HepG2 (cell line): Measurements from ENCODE around the gene USP32. TPM values are rescaled to one million over a fixed set of nuclear protein-coding genes. Genes with fewer than 3 reads are reported as not detected.

Experiments used
- ATAC-seq: fragments of 200-7000 bp; cut with Tn5 transposase; 3 replicates; pipeline ENCODE4 v1.9.1; 2020; ENCODE audit warnings: mild to moderate bottlenecking, moderate library complexity
- BruUV-seq: library from RNA; stranded (reverse); fragments of 400-500 nt; replicated peaks from 2 replicates; lab custom pipeline; 2021; lab: Mats Ljungman, UMichigan
- CTCF ChIA-PET: fragments of 300-600 bp; formaldehyde crosslinking; extraction: SDS; loops from one replicate; lab custom pipeline; 2021; ENCODE audit warnings: low total read pairs, inconsistent platforms, low intra/inter-chr PET ratio; lab: Yijun Ruan, JAX
- POLR2A ChIA-PET: fragments of 350-600 bp; sonication (Branson Sonifier 250); formaldehyde crosslinking; loops from one replicate; lab custom pipeline; 2020; ENCODE audit warnings: antibody characterized with exemption, inconsistent platforms; lab: Yijun Ruan, JAX
- DNase-seq: peaks from one replicate; pipeline ENCODE4 v3.0.0-alpha.2; 2015; ENCODE audit warnings: low spot score
- FAIRE-seq: peaks from 3 replicates; lab custom pipeline; 2011; peaks lifted over from hg19 to GRCh38; lab: Jason Lieb, UNC
- H2AFZ ChIP-seq: one replicate; pipeline ENCODE4 v1.6.1; 2011; ENCODE audit warnings: low read length, inconsistent platforms
- H3K27ac ChIP-seq: fragments of 300-600 bp; 3 replicates; pipeline ENCODE4 v1.8.0; 2011; ENCODE audit warnings: mixed run types, mild to moderate bottlenecking, mixed read lengths, low read length, inconsistent platforms; ENCODE audit not compliant: insufficient read depth; ENCODE audit errors: extremely low read length
- H3K27me3 ChIP-seq, 2 experiments: fragments of 200-600 bp in 1 of 2; 2 replicates in 1 of 2; 3 replicates in 1 of 2; pipeline versions ENCODE4 v1.6.0 to v1.8.0; 2011; ENCODE audit warnings: low read length in 2 of 2, mild to moderate bottlenecking in 2 of 2, moderate library complexity in 2 of 2, inconsistent platforms in 1 of 2; ENCODE audit not compliant: insufficient read depth in 2 of 2, control insufficient read depth in 1 of 2
- H3K36me3 ChIP-seq, 2 experiments: fragments of 200-600 bp in 1 of 2; replicated peaks in 1 of 2; 2 replicates in 1 of 2; 3 replicates in 1 of 2; pipeline versions ENCODE4 v1.5.1 to v1.8.0; 2011; ENCODE audit warnings: low read length in 2 of 2, inconsistent platforms in 1 of 2; ENCODE audit not compliant: insufficient read depth in 2 of 2, control insufficient read depth in 1 of 2
- H3K4me1 ChIP-seq: 2 replicates; pipeline ENCODE4 v1.5.1; 2012; ENCODE audit warnings: low read length, inconsistent platforms; ENCODE audit not compliant: insufficient read depth
- H3K4me2 ChIP-seq: 2 replicates; pipeline ENCODE4 v1.6.0; 2011; ENCODE audit warnings: low read depth, low read length, inconsistent platforms
- H3K4me3 ChIP-seq, 3 experiments: fragments of 200-600 bp in 1 of 3; sonication (generic), shearing (Covaris generic) in 1 of 3; replicated peaks in 1 of 3; 2 replicates each; pipeline ENCODE4 v1.5.1; 2011 to 2016; ENCODE audit warnings: low read length in 3 of 3, inconsistent platforms in 2 of 3, low read depth in 2 of 3, mild to moderate bottlenecking in 2 of 3, control low read depth in 1 of 3, mixed read lengths in 1 of 3; ENCODE audit not compliant: insufficient read depth in 1 of 3
- H3K79me2 ChIP-seq: one replicate; pipeline ENCODE4 v1.6.1; 2011; ENCODE audit warnings: low read length, inconsistent platforms; ENCODE audit not compliant: insufficient read depth
- H3K9ac ChIP-seq: 2 replicates; pipeline ENCODE4 v1.6.0; 2011; ENCODE audit warnings: mild to moderate bottlenecking, low read depth, low read length, inconsistent platforms; ENCODE audit not compliant: insufficient read depth
- H3K9me3 ChIP-seq: 2 replicates; pipeline ENCODE4 v1.5.1; 2012; ENCODE audit warnings: mild to moderate bottlenecking, low read length
- H4K20me1 ChIP-seq: 2 replicates; pipeline ENCODE4 v1.6.0; 2011; ENCODE audit warnings: inconsistent platforms, mild to moderate bottlenecking, low read length, moderate library complexity; ENCODE audit not compliant: insufficient read depth
- ARNT2 ChIP-seq: sonication (generic); formaldehyde crosslinking; IDR thresholded peaks from 2 replicates; pipeline ENCODE4 v1.8.0; 2022; ENCODE audit warnings: mild to moderate bottlenecking, low read depth, missing genetic modification reagents, moderate library complexity
- CTCF ChIP-seq: sonication (generic); formaldehyde crosslinking; IDR thresholded peaks from 2 replicates; pipeline ENCODE4 v1.5.0; 2020; ENCODE audit warnings: mild to moderate bottlenecking, missing genetic modification reagents, moderate library complexity
- DDIT3 ChIP-seq: sonication (generic); formaldehyde crosslinking; IDR thresholded peaks from 2 replicates; pipeline ENCODE4 v1.4.0; 2020; ENCODE audit warnings: mild to moderate bottlenecking, missing genetic modification reagents
- STAG1 ChIP-seq: sonication (generic); formaldehyde crosslinking; IDR thresholded peaks from 2 replicates; pipeline ENCODE4 v1.4.0; 2020; ENCODE audit warnings: missing genetic modification reagents
- ZNF460 ChIP-seq: sonication (generic); formaldehyde crosslinking; IDR thresholded peaks from 2 replicates; pipeline ENCODE4 v1.5.1; 2020; ENCODE audit warnings: missing genetic modification reagents, mild to moderate bottlenecking, borderline replicate concordance
- WGBS: methylation state at CpG from one replicate; pipeline ENCODE4 v1.1.6; 2017; ENCODE audit warnings: low lambda C conversion rate; 5-methylcytosine and 5-hydroxymethylcytosine counted together
- in situ Hi-C: cut with HindIII; loops from 2 replicates; pipeline ENCODE4 v1.10.0; 2017; ENCODE audit warnings: low pct_unique_long_range_greater_than_20kb; ENCODE audit not compliant: extremely low pct_ligation_motif_present
- intact Hi-C: fragments of 100-400 bp; cut with micrococcal nuclease; formaldehyde crosslinking; loops from one replicate; pipeline ENCODE4 v1.10.0; 2022; ENCODE audit not compliant: unreplicated experiment
- polyA plus RNA-seq, 8 experiments: library from polyadenylated mRNA; depleted of rRNA in 3 of 8; stranded (reverse) in 7 of 8; unstranded in 1 of 8; fragments of >200 nt; fragmentation: Illumina TruSeq in 4 of 8; extraction: Trizol in 4 of 8; gene quantifications; 2 replicates each; pipeline versions ENCODE4 v1.2.1 to v1.2.3, GENCODE V29; 2011 to 2016; ENCODE audit warnings: low read depth in 4 of 8, missing spikeins in 1 of 8, mixed read lengths in 1 of 8; ENCODE audit not compliant: insufficient read depth in 1 of 8
- total RNA-seq, 5 experiments: library from RNA; depleted of rRNA; stranded (reverse); fragments of >200 nt; fragmentation: Illumina TruSeq; extraction: Trizol; gene quantifications; 2 replicates each; pipeline ENCODE4 v1.2.3, GENCODE V29; 2016; ENCODE audit warnings: low read depth in 1 of 5
- TF ChIP-seq, protein P1 (sequence below): sonication (generic); formaldehyde crosslinking; IDR thresholded peaks from 2 replicates; pipeline ENCODE4 v1.4.0; 2020; ENCODE audit warnings: low read depth, missing genetic modification reagents

The USP32 gene
- total and polyA plus RNA-seq, 2 of the 13 experiments (the other 11 are each of a cell fraction or from before 2014, with no cell fraction given) = 24.9 to 39.9 TPM

DNA sequence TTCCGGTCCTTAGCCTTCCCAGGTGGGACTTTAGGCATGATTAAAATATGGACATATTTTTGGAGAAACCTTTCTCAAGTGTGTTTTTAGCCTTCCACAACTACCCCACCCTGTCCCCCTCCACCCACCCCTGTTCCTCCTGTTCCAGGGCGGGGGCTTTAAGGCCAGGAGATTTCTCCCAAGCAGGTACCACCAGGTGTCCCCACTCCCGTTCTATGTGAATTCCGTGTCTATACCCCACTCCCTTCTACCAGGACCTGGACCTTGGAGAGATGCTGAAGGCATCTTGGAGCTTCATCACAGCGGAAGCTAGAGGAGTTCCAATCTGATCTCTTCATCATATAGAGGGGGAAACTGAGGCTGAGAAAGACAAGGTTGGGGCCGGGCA is 232.5 kb downstream of the USP32 start:
- Histone ChIP-seq H3K27me3 (peaks cover 12 to 75% of the 10 kb centered on the region in 2 experiments; a peak in 4 of 5 replicates), H3K4me3 (no peak overlapping the region), H3K9ac (no peak overlapping the region)
- POLR2A ChIA-PET = no interaction called here
- no peak for TF ChIP-seq DDIT3 (CRISPR knock-in tag)
- peak; percentile 26; the same call in 1 of the 2 replicates for TF ChIP-seq CTCF (CRISPR knock-in tag)
- TF ChIP-seq ZNF460 (CRISPR knock-in tag) = no peak
- no peak for TF ChIP-seq ARNT2 (CRISPR knock-in tag)
- TF ChIP-seq STAG1 (CRISPR knock-in tag) = 0 out of 2 replicates have a peak, but pooled peaks have one; percentile 12
- TF ChIP-seq, protein P1, sequence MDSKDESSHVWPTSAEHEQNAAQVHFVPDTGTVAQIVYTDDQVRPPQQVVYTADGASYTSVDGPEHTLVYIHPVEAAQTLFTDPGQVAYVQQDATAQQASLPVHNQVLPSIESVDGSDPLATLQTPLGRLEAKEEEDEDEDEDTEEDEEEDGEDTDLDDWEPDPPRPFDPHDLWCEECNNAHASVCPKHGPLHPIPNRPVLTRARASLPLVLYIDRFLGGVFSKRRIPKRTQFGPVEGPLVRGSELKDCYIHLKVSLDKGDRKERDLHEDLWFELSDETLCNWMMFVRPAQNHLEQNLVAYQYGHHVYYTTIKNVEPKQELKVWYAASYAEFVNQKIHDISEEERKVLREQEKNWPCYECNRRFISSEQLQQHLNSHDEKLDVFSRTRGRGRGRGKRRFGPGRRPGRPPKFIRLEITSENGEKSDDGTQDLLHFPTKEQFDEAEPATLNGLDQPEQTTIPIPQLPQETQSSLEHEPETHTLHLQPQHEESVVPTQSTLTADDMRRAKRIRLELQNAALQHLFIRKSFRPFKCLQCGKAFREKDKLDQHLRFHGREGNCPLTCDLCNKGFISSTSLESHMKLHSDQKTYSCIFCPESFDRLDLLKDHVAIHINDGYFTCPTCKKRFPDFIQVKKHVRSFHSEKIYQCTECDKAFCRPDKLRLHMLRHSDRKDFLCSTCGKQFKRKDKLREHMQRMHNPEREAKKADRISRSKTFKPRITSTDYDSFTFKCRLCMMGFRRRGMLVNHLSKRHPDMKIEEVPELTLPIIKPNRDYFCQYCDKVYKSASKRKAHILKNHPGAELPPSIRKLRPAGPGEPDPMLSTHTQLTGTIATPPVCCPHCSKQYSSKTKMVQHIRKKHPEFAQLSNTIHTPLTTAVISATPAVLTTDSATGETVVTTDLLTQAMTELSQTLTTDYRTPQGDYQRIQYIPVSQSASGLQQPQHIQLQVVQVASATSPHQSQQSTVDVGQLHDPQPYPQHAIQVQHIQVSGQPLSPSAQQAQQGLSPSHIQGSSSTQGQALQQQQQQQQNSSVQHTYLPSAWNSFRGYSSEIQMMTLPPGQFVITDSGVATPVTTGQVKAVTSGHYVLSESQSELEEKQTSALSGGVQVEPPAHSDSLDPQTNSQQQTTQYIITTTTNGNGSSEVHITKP (CRISPR knock-in tag) = no peak
- TF ChIP-seq, all 625 proteins: peak for 2
- intact Hi-C loops = no loop called here
- no peaks in the 10 kb centered on the region for H4K20me1 ChIP-seq
- BruUV-seq = no TSS peak
- ATAC-seq = no peak
- FAIRE-seq = no peak
- H3K4me2 ChIP-seq = no peak overlapping the region
- in situ Hi-C loops = no loop called here
- H3K9me3 ChIP-seq = no peaks in the 10 kb centered on the region
- H3K79me2 ChIP-seq = no peaks in the 10 kb centered on the region
- H3K36me3 ChIP-seq = no peaks in the 10 kb centered on the region
- WGBS = 39% methylated on average over 6 of the region's 6 CpGs
- peaks cover 24% of the 10 kb centered on the region for H3K4me1 ChIP-seq
- no peak overlapping the region for H3K27ac ChIP-seq
- H2AFZ ChIP-seq = no peak overlapping the region
- CTCF ChIA-PET = no interaction called here
- no peak for DNase-seq
